ENCODE results near the gene SPEG.

- no peak for TF ChIP-seq GATA2 (IDR thresholded peaks at IDR 0.05; ENCODE audit: low read depth, low read length)
- TF ChIP-seq GATA3 (IDR thresholded peaks at IDR 0.05; ENCODE audit: low read depth, low read length) = no peak
Observed at GRCh38 chr2:219399716-219400478, 34.7 kb upstream of the SPEG start.
